ENCODE measurements around the gene MED22.
"Not testable (repeated sequence)": the region's sequence is repeated elsewhere in the genome, so short reads cannot be mapped to it uniquely, and the experiment has no call there.

Gene MED22

DNA sequence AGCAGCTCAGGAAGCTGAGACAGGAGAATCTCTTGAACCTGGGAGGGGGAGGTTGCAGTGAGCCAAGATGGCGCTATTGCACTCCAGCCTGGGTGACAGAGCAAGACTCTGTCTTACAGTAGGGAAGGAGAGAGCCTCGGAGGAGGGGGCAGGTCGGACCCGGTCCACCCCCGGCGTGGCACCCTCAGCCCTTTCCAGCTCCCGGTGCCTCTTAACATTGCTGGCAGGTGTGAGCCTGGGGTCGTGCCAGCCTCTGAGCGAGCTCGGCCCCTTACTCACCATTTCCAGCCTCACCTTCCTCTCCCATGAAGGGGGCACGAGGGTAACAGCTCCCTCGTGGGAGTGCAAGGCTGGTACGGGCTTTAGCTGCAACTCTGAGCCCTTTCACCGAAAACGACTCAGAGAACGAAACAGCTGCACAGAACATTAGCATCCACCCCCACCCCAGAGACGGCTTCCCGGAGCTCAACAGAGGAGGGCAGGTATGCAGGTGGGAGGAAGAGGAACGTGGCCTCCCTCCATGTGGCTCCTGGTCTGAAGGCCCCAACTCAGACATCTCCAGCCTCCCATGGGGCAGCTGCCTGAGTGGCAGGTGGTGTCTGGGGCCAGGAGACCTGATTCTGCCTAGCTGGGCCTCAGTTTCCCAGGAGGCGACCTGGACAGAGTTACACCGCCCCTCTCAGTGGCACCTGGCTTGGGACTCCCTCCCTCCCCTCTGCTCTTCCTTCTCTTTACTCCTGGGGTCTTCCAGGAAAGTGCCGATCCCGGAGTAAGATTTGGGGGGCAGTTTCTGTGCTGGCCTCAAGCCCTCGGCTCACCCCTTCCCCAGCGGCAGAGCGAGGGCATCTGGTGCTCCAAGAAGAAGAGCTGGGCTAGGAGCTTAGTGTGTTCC is 44.4 kb downstream of the MED22 start:
- ChIA-PET POLR2A (ENCODE audit: low non-redundant PET) (no interaction called here), CTCF (interaction anchor here (1.0 kb wide), 1 partner anchor 17 kb away, joined by 3 read pairs; no protein-coding TSS in a partner anchor)
- no peak for DNase-seq (ENCODE audit: low spot score)
- TF ChIP-seq, protein P1, sequence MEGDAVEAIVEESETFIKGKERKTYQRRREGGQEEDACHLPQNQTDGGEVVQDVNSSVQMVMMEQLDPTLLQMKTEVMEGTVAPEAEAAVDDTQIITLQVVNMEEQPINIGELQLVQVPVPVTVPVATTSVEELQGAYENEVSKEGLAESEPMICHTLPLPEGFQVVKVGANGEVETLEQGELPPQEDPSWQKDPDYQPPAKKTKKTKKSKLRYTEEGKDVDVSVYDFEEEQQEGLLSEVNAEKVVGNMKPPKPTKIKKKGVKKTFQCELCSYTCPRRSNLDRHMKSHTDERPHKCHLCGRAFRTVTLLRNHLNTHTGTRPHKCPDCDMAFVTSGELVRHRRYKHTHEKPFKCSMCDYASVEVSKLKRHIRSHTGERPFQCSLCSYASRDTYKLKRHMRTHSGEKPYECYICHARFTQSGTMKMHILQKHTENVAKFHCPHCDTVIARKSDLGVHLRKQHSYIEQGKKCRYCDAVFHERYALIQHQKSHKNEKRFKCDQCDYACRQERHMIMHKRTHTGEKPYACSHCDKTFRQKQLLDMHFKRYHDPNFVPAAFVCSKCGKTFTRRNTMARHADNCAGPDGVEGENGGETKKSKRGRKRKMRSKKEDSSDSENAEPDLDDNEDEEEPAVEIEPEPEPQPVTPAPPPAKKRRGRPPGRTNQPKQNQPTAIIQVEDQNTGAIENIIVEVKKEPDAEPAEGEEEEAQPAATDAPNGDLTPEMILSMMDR (conservative IDR thresholded peaks at IDR 0.05; ENCODE audit: low read depth) = no peak
- no peak overlapping the region for H3K27ac ChIP-seq

DNA sequence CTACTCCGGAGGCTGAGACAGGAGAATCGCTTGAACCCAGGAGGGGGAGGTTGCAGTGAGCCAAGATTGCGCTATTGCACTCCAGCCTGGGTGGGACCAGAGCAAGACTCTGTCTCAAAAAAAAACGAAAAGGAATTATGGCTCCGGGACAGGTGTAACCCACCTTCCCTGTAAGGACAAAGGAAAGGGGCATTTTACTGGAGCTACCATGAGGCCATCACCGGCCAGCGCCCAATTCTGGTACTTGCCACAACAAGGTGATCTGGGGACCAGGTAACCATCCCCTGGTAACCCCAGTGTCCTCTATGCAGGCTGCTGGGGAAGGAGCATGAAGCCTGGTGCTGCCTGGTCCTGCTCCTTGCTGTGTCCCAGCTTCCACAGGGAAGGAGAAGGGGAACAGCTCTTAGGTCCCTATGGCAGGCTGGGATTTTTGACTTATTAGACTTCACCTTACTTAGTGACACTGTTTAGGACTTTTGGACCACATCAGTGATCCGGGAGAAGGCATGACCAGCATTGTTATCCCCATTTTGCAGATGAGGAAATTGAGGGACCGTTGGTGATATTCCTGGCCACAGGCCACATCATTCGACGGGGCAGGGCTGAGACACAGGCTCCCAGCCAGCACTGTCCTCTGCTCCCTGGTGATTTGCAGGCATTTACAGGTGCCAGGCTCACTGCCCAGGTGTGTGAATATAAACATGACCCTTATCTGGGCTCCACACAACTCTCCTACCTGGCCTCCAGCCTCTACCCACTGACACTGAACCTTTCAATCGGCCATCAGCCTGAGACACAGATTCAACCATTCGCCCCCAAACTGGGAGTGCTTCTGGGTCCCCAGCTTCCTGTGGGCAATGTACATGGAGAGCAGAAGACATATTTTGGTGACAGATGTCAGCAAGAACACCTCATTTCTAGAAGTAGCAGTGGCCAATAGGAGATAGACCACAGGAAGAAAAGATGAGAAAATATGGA is 46.4 kb downstream of the MED22 start:
- H3K27ac ChIP-seq = no peak overlapping the region
- CTCF ChIA-PET = no interaction called here

DNA sequence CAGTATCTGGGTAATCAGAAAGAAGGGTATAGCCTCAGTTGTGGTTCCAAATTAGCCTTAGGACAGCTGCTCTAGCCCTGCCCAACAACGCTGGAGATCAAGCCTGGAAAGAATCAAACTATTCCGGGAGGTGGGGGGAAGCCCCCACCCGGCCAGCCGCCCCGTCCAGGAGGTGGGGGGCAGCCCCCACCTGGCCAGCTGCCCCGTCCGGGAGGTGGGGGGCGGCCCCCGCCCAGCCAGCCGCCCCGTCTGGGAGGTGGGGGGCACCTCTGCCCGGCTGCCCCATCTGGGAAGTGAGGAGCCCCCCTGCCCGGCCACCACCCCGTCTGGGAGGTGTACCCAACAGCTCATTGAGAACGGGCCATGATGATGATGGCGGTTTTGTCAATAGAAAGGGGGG is 47.9 kb downstream of the MED22 start:
- POLR2A ChIA-PET (ENCODE audit: low non-redundant PET) = interaction anchor here (0.6 kb wide), 1 partner anchor 106 kb away, joined by 9 read pairs; no protein-coding TSS in a partner anchor
- CTCF ChIA-PET; H3K27ac ChIP-seq; DNase-seq (ENCODE audit: low spot score): not testable (repeated sequence)

More for the DNA sequence above, 46.4 kb downstream of the MED22 start:
- no peak for DNase-seq (ENCODE audit: low spot score)
- POLR2A ChIA-PET (ENCODE audit: low non-redundant PET) = interaction anchor here (0.6 kb wide), 1 partner anchor 32 kb away, joined by 3 read pairs; no protein-coding TSS in a partner anchor
- TF ChIP-seq, protein P1 (conservative IDR thresholded peaks at IDR 0.05; ENCODE audit: low read depth) = no peak

DNA sequence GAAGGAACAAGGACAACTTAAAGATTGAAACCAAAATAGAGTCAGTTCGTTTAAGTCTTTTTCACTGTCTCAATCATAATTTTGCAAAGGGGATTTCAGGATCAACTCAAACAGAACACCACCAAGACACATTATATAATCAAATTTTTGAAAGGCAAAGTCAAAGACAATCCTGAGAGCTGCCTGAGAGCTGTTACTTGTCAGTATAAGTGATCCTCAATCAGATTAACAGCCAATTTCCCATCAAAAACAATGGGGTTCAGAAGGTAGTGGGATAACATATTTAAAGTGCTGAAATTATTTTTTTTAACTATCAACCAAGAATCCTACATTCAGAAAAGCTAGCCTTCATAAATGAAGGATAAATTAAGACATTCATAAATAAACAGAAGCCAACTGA is 53.7 kb downstream of the MED22 start:
- ChIA-PET CTCF (no interaction called here), POLR2A (ENCODE audit: low non-redundant PET) (no interaction called here)
- DNase-seq (ENCODE audit: low spot score) = no peak
- no peak overlapping the region for H3K27ac ChIP-seq
- TF ChIP-seq, protein P1 (conservative IDR thresholded peaks at IDR 0.05; ENCODE audit: low read depth) = no peak

DNA sequence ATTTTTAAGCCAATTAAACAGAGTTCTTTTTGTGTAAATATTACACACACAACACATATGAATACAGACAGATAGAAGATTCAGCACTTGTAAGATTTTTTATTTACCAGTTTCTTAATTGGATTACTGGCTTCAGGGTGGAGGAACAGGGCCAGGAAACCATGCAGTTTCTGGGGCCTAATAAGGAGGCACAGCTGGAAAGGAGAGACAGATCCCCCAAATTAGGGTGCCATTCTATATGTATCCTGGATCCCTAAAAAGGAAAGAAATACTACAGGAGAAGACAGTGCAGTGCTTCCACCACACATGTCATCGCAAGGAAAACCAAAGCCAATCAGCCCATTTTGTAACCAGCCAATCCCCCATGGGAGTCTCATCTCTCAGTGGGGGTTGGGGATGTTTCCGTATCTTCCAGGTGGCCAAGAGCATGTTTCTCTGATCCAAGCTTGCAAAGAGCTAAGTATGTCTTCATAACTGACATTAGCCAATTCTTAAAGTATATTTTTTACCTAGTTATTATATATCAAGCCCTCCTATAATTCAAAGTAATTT is 57.1 kb downstream of the MED22 start:
- ChIA-PET POLR2A (ENCODE audit: low non-redundant PET) (no interaction called here), CTCF (interaction anchor here (0.5 kb wide), 1 partner anchor 92 kb away, joined by 3 read pairs; no protein-coding TSS in a partner anchor)
- DNase-seq (ENCODE audit: low spot score) = no peak
- no peak overlapping the region for H3K27ac ChIP-seq
- TF ChIP-seq, protein P1 (conservative IDR thresholded peaks at IDR 0.05; ENCODE audit: low read depth) = no peak

All from RWPE1 (cell line).